DND-41 (cell line): Measurements from ENCODE around the gene STAT5B.

ENCODE experiments used
- ATAC-seq: fragments of 200-7000 bp; cut with Tn5 transposase; 3 replicates; pipeline ENCODE4 v1.9.1; 2021; ENCODE audit warnings: low read depth; ENCODE audit not compliant: insufficient read depth
- DNase-seq: peaks from one replicate; pipeline ENCODE4 v3.0.0-alpha.2; 2020
- H2AFZ ChIP-seq: 2 replicates; pipeline ENCODE4 v1.6.0; 2012; ENCODE audit warnings: low read depth, low read length
- H3K27ac ChIP-seq: 2 replicates; pipeline ENCODE4 v1.5.1; 2012; ENCODE audit warnings: low read length, inconsistent platforms
- H3K27me3 ChIP-seq: fragments of 200-600 bp; sonication (generic); 2 replicates; pipeline ENCODE4 v1.6.0; 2012; ENCODE audit warnings: low read length, mild to moderate bottlenecking, inconsistent platforms; ENCODE audit not compliant: insufficient read depth, poor library complexity
- H3K36me3 ChIP-seq: 2 replicates; pipeline ENCODE4 v1.5.1; 2012; ENCODE audit warnings: low read length, inconsistent platforms; ENCODE audit not compliant: insufficient read depth
- H3K4me1 ChIP-seq: 2 replicates; pipeline ENCODE4 v1.5.1; 2012; ENCODE audit warnings: mild to moderate bottlenecking, low read length; ENCODE audit not compliant: insufficient read depth
- H3K4me2 ChIP-seq: 2 replicates; pipeline ENCODE4 v1.6.0; 2012; ENCODE audit warnings: mild to moderate bottlenecking, moderate library complexity, low read length, inconsistent platforms; ENCODE audit not compliant: insufficient read depth
- H3K4me3 ChIP-seq, 2 experiments: fragments of 200-600 bp in 1 of 2; shearing (Covaris generic) in 1 of 2; 2 replicates each; pipeline ENCODE4 v1.5.1; 2012 to 2016; ENCODE audit warnings: inconsistent platforms in 2 of 2, low read length in 2 of 2, mild to moderate bottlenecking in 2 of 2, low read depth in 1 of 2, moderate library complexity in 1 of 2
- H3K79me2 ChIP-seq: 2 replicates; pipeline ENCODE4 v1.6.0; 2012; ENCODE audit warnings: low read length, inconsistent platforms; ENCODE audit not compliant: insufficient read depth
- H3K9ac ChIP-seq: 2 replicates; pipeline ENCODE4 v1.6.0; 2012; ENCODE audit warnings: low read depth, mild to moderate bottlenecking, inconsistent platforms, low read length, moderate library complexity
- H3K9me3 ChIP-seq: 2 replicates; pipeline ENCODE4 v1.5.1; 2012; ENCODE audit warnings: low read length, moderate library complexity, mild to moderate bottlenecking, inconsistent platforms; ENCODE audit not compliant: insufficient read depth, severe bottlenecking
- H4K20me1 ChIP-seq: 2 replicates; pipeline ENCODE4 v1.6.0; 2012; ENCODE audit warnings: low read length; ENCODE audit not compliant: insufficient read depth
- EZH2 ChIP-seq: IDR thresholded peaks from 3 replicates; pipeline ENCODE4 v1.6.1; 2012; ENCODE audit warnings: borderline replicate concordance, low read depth, mild to moderate bottlenecking, moderate library complexity, low read length, inconsistent platforms; ENCODE audit not compliant: severe bottlenecking
- TF ChIP-seq, protein P1 (sequence below): IDR thresholded peaks from 2 replicates; pipeline ENCODE4 v1.5.1; 2012; ENCODE audit warnings: borderline replicate concordance, low read length, moderate library complexity, mild to moderate bottlenecking; ENCODE audit not compliant: poor library complexity, severe bottlenecking; ENCODE audit errors: extremely low read depth

STAT5B gene

DNA sequence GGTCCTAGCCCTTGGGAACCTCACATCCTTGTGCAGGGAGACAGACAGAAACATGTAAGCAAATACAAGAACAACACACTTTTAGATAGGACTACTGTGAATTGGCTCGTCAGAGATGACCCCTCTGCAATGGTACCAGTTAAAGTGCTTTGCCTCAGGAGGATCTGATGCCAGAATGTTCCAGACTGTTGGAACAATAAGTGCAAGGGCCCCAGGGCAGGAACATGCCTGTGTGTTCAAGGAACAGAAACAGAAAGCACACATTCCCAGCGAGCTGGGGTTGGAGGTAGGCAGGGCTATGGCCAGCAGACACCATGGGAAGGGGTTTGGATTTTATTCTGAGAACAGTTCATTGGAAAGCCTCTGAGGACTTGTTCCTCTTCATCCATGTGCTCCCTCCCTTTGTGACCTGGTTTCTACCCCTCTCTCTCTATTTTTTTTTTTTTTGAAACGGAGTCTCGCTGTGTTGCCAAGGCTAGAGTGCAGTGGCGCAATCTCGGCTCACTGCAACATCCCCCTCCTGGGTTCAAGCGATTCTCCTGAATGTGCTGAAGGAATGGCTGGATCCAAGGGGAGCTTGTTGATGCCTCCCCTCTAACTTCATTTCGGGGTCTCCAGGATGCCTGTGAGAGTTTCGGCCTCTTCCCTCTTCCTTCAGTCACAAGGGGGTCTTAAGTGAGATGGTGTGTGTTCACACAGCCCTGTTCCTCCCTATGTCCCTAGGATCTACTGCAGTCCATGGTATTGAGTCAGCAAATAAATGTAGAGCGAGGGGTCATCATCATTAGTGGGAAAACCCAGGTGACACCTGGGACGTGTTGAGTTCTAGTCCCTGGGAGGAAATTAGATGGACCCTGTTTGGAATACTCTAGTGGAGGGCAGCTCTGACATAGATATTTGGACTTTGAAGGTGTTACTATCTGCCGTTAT is 18.5 kb upstream of the STAT5B start:
- H2AFZ ChIP-seq: no peak overlapping the region
- no peaks in the 10 kb centered on the region for H3K4me1 ChIP-seq
- no peaks in the 10 kb centered on the region for H3K36me3 ChIP-seq
- no peak overlapping the region for H3K4me2 ChIP-seq
- H3K9ac ChIP-seq: no peak overlapping the region
- no peak overlapping the region for H3K27ac ChIP-seq
- H3K79me2 ChIP-seq: no peaks in the 10 kb centered on the region
- TF ChIP-seq, protein P1, sequence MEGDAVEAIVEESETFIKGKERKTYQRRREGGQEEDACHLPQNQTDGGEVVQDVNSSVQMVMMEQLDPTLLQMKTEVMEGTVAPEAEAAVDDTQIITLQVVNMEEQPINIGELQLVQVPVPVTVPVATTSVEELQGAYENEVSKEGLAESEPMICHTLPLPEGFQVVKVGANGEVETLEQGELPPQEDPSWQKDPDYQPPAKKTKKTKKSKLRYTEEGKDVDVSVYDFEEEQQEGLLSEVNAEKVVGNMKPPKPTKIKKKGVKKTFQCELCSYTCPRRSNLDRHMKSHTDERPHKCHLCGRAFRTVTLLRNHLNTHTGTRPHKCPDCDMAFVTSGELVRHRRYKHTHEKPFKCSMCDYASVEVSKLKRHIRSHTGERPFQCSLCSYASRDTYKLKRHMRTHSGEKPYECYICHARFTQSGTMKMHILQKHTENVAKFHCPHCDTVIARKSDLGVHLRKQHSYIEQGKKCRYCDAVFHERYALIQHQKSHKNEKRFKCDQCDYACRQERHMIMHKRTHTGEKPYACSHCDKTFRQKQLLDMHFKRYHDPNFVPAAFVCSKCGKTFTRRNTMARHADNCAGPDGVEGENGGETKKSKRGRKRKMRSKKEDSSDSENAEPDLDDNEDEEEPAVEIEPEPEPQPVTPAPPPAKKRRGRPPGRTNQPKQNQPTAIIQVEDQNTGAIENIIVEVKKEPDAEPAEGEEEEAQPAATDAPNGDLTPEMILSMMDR: no peak
- TF ChIP-seq EZH2: no peak
- H3K4me3 ChIP-seq: no peak overlapping the region
- ATAC-seq (no peak), DNase-seq (no peak)
- peaks cover under 1% of the 10 kb centered on the region for H3K27me3 ChIP-seq
- no peaks in the 10 kb centered on the region for H4K20me1 ChIP-seq
- H3K9me3 ChIP-seq: no peaks in the 10 kb centered on the region

DNA sequence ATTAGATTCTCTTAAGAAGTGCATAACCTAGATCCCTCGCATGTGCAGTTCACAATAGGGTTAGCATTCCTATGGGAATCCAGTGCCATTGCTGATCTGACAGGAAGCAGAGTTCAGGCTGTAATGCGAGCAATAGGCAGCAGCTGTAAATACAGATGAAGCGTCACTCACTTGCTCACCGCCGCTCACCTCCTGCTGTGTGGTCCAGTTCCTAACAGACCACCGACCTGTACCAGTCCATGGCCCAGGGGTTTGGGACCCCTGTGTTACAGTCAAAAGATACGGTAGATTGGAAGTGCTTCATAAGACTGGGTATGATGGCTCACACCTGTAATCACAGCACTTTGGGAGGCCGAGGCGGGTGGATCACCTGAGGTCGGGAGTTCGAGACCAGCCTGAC is 14.9 kb upstream of the STAT5B start:
- no peaks in the 10 kb centered on the region for H3K36me3 ChIP-seq
- H3K9me3 ChIP-seq: no peaks in the 10 kb centered on the region
- H3K4me3 ChIP-seq: no peak overlapping the region
- H3K4me1 ChIP-seq: peaks cover 24% of the 10 kb centered on the region
- DNase-seq: no peak
- no peaks in the 10 kb centered on the region for H3K79me2 ChIP-seq
- H3K27me3 ChIP-seq: peaks cover 34% of the 10 kb centered on the region
- TF ChIP-seq EZH2: no peak
- TF ChIP-seq, protein P1: no peak
- H3K9ac ChIP-seq: no peak overlapping the region
- peaks cover 3% of the 10 kb centered on the region; the same call in 1 of the 2 replicates for H4K20me1 ChIP-seq
- no peak overlapping the region for H3K4me2 ChIP-seq
- H2AFZ ChIP-seq: no peak overlapping the region
- H3K27ac ChIP-seq: no peak overlapping the region
- no peak for ATAC-seq

DNA sequence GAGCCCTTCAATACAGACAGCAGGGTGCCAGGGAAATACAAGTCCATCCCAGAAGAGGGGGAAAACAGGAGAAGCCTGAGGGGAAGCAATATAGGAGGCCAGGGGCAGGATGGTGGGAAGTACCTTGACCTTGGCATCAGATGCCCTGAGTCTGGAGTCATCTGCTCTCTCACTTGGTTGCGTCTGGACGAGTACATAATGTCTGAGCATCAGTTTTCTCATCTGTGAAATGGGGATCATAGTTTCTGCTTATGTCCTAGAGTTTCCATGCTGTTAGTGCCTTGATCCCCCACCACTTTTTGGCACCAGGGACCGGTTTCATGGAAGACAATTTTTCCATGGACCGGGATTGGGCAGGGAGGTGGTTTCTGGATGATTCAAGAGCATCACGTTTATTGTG is 14.4 kb upstream of the STAT5B start:
- DNase-seq: no peak
- Histone ChIP-seq H3K9me3 (no peaks in the 10 kb centered on the region), H3K4me3 (no peak overlapping the region), H3K27ac (no peak overlapping the region), H3K9ac (no peak overlapping the region), H3K4me1 (peaks cover 24% of the 10 kb centered on the region), H3K27me3 (peaks cover 34% of the 10 kb centered on the region), H3K79me2 (no peaks in the 10 kb centered on the region), H3K4me2 (no peak overlapping the region), H2AFZ (no peak overlapping the region), H3K36me3 (no peaks in the 10 kb centered on the region), H4K20me1 (peaks cover 3% of the 10 kb centered on the region; the same call in 1 of the 2 replicates)
- TF ChIP-seq, protein P1: no peak
- TF ChIP-seq EZH2: no peak
- ATAC-seq: no peak
